Esophagus squamous epithelium (tissue), 5 donors: ENCODE results near the gene SYNE2. TPM values are rescaled to one million over a fixed set of nuclear protein-coding genes. Genes with fewer than 3 reads are reported as not detected.

Experiments used
- DNase-seq: peaks from one replicate; lab custom pipeline; 2025; lab: John Stamatoyannopoulos, UW
- H3K27ac ChIP-seq, 4 donors: fragments of 200-600 bp; sonication (generic); one replicate each; pipeline ENCODE4 v1.5.1; 2016 to 2019; ENCODE audit warnings: mild to moderate bottlenecking in 1 of 4
- H3K27me3 ChIP-seq, 4 donors: fragments of 200-600 bp; sonication (generic); 1 replicate in 3 of 4; 2 replicates in 1 of 4; pipeline versions ENCODE4 v1.5.1 to v1.6.0; 2017 to 2021; ENCODE audit warnings: antibody characterized with exemption in 1 of 4
- H3K36me3 ChIP-seq, 3 donors: fragments of 200-600 bp; sonication (generic); one replicate each; pipeline ENCODE4 v1.5.1; 2016 to 2019
- H3K4me1 ChIP-seq, 3 donors: fragments of 200-600 bp; sonication (generic); one replicate each; pipeline ENCODE4 v1.5.1; 2017 to 2019
- H3K4me3 ChIP-seq, 4 donors: fragments of 200-600 bp; sonication (generic); 1 replicate in 3 of 4; 2 replicates in 1 of 4; pipeline ENCODE4 v1.5.1; 2016 to 2019; ENCODE audit warnings: mild to moderate bottlenecking in 2 of 4, moderate library complexity in 1 of 4
- H3K9me3 ChIP-seq, 3 donors: fragments of 200-600 bp; sonication (generic); one replicate each; pipeline ENCODE4 v1.5.1; 2016 to 2019
- CTCF ChIP-seq, 6 experiments: fragments of 450-650 bp in 4 of 6; fragments of 200-600 bp in 2 of 6; sonication (generic) in 2 of 6; IDR thresholded peaks; one replicate each; pipeline ENCODE4 v1.5.1; 2016 to 2019; ENCODE audit warnings: antibody characterized with exemption in 6 of 6, mild to moderate bottlenecking in 4 of 6, moderate library complexity in 4 of 6
- POLR2A ChIP-seq, 4 donors: fragments of 450-650 bp; IDR thresholded peaks; one replicate each; pipeline ENCODE4 v1.6.1; 2017; ENCODE audit warnings: antibody characterized with exemption in 4 of 4, mild to moderate bottlenecking in 4 of 4, moderate library complexity in 3 of 4
- WGBS, 2 donors: methylation state at CpG; one replicate each; pipeline ENCODE4 v1.1.5; 2018; 5-methylcytosine and 5-hydroxymethylcytosine counted together
- intact Hi-C: fragments of 100-400 bp; cut with DNase I; formaldehyde crosslinking; loops from one replicate; pipeline ENCODE4 v1.15.0; 2022
- total RNA-seq, 4 donors: library from RNA; depleted of rRNA; stranded (reverse); fragments of >200 nt; gene quantifications; one replicate each; pipeline ENCODE4 v1.1.0, GENCODE V29; 2016
- donor health status: DM: yes; HTN: yes; CAD: no.

Gene SYNE2
- total RNA-seq, 4 donors from 2014 or later: 128 to 197 (median 145) TPM

- Histone ChIP-seq H3K9me3 (no peaks in the 10 kb centered on the region), H3K27ac (peak overlapping the region in 3 of 4 donors; percentile 22 to 74 (median 51)), H3K36me3 (no peaks in the 10 kb centered on the region), H3K4me1 (peaks cover 8 to 57% (median 44%) of the 10 kb centered on the region in 3 donors), H3K27me3 (no peaks in the 10 kb centered on the region), H3K4me3 (no peak overlapping the region)
- 27 to 45% methylated on average over 1 of the region's 1 CpG for WGBS, 2 donors
- intact Hi-C loops: no loop called here
- DNase-seq: no peak
- TF ChIP-seq POLR2A (IDR thresholded peaks at IDR 0.05): no peak
- no peak for TF ChIP-seq CTCF (IDR thresholded peaks at IDR 0.05)
These were observed 37.7 kb downstream of the SYNE2 start for GRCh38 chr14:63890553-63890952.

- intact Hi-C loops: no loop called here
- Histone ChIP-seq H3K4me3 (no peak overlapping the region), H3K36me3 (no peaks in the 10 kb centered on the region), H3K4me1 (peaks cover 8 to 65% (median 46%) of the 10 kb centered on the region in 3 donors), H3K27me3 (no peaks in the 10 kb centered on the region), H3K9me3 (no peaks in the 10 kb centered on the region), H3K27ac (peak overlapping the region in 3 of 4 donors; percentile 22 to 74 (median 51))
- no peak for DNase-seq
- TF ChIP-seq CTCF (IDR thresholded peaks at IDR 0.05) (no peak), POLR2A (IDR thresholded peaks at IDR 0.05) (no peak)
- WGBS, 2 donors: 22 to 23% methylated on average over 10 of the region's 10 CpGs
These were observed 38.6 kb downstream of the SYNE2 start for GRCh38 chr14:63891148-63891975.

DNA sequence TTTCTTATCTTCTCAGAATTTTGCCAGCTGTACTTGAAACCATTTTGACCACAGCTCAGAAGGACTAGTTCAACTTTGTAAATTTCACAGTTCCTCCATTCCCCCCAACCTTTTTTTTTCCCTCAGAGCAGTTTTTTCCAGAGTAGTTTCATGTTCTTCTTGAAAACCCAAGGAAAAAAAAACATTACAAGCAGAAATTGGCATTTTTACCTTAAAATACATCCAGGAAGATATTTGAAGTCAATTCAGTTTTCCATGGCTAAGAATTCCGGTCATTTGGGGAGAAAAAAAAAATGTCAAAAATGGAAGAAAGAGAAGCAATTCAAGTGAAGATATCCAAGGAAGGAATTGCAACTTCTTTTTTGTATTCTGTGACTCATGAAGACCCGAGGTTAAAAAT lies 39.5 kb downstream of the SYNE2 start:
- no peak for TF ChIP-seq CTCF (IDR thresholded peaks at IDR 0.05)
- no peak for TF ChIP-seq POLR2A (IDR thresholded peaks at IDR 0.05)
- Histone ChIP-seq H3K36me3 (no peaks in the 10 kb centered on the region), H3K4me3 (no peak overlapping the region), H3K27me3 (no peaks in the 10 kb centered on the region), H3K9me3 (no peaks in the 10 kb centered on the region), H3K27ac (peak overlapping the region in 2 of 4 donors; percentile 51 to 60), H3K4me1 (peaks cover 8 to 74% (median 55%) of the 10 kb centered on the region in 3 donors)
- 44 to 52% methylated on average over 2 of the region's 2 CpGs for WGBS, 2 donors
- intact Hi-C loops: no loop called here
- no peak for DNase-seq

- H3K4me3 ChIP-seq: no peak overlapping the region
These were observed 41.1 kb downstream of the SYNE2 start for GRCh38 chr14:63893701-63894458.

More at GRCh38 chr14:63893701-63894458, 41.1 kb downstream of the SYNE2 start:
- H3K36me3 ChIP-seq: no peaks in the 10 kb centered on the region
- peak overlapping the region in 3 of 4 donors; percentile 51 to 60 (median 51) for H3K27ac ChIP-seq
- no peaks in the 10 kb centered on the region for H3K9me3 ChIP-seq
- no peaks in the 10 kb centered on the region for H3K27me3 ChIP-seq
- DNase-seq: no peak
- TF ChIP-seq CTCF (IDR thresholded peaks at IDR 0.05) (no peak), POLR2A (IDR thresholded peaks at IDR 0.05) (no peak)
- H3K4me1 ChIP-seq: peaks cover 8 to 87% (median 65%) of the 10 kb centered on the region in 3 donors
- intact Hi-C loops: no loop called here
- 10 to 19% methylated on average over 5 of the region's 5 CpGs for WGBS, 2 donors
